GM13977 (cell line): Measurements from ENCODE around the gene CATSPERE.

Experiments used
- DNase-seq: peaks from one replicate; pipeline ENCODE4 v3.0.0; 2012; ENCODE audit warnings: low spot score
- CTCF ChIP-seq: IDR thresholded peaks from 2 replicates; pipeline ENCODE4 v1.5.1; 2012; ENCODE audit warnings: mild to moderate bottlenecking, control low read depth; ENCODE audit not compliant: insufficient read depth; ENCODE audit errors: extremely low read depth, missing control alignments
- in situ Hi-C: fragments of 300-500 bp; cut with MboI; formaldehyde crosslinking; loops from one replicate; pipeline ENCODE4 v1.12.0; 2022; ENCODE audit warnings: low sequenced_read_pairs, low pct_unique_long_range_greater_than_20kb, mixed read lengths, inconsistent platforms; ENCODE audit not compliant: unreplicated experiment

The CATSPERE gene

GRCh38 chr1:244605835-244606370 lies 144.8 kb downstream of the CATSPERE start:
- in situ Hi-C loops, result loop anchor here (10.0 kb wide), 2 partner anchors 179 to 439 kb away; no protein-coding TSS in a partner anchor
- TF ChIP-seq CTCF, result no peak
- no peak for DNase-seq

GRCh38 chr1:244614113-244614836 lies 153.2 kb downstream of the CATSPERE start:
- in situ Hi-C loops, result no loop called here
- no peak for TF ChIP-seq CTCF
- no peak for DNase-seq

GRCh38 chr1:244614879-244615278 lies 153.8 kb downstream of the CATSPERE start:
- DNase-seq, result no peak
- in situ Hi-C loops, result no loop called here
- no peak for TF ChIP-seq CTCF

GRCh38 chr1:244615301-244615700 lies 154.2 kb downstream of the CATSPERE start:
- DNase-seq, result no peak
- TF ChIP-seq CTCF, result no peak
- in situ Hi-C loops, result no loop called here

- DNase-seq, result no peak
- in situ Hi-C loops, result no loop called here
- no peak for TF ChIP-seq CTCF
These were observed 165.6 kb downstream of the CATSPERE start for GRCh38 chr1:244626709-244627108.

- in situ Hi-C loops, result no loop called here
- no peak for DNase-seq
- TF ChIP-seq CTCF, result no peak
These were observed 167.7 kb downstream of the CATSPERE start for GRCh38 chr1:244628789-244629188.
